HL-60/S4 treated with retinoic acid at 250 ng/mL for 4 days and 3 days (cell line): ENCODE measurements around the gene RCCD1.
"Not testable (repeated sequence)": the region's sequence is repeated elsewhere in the genome, so short reads cannot be mapped to it uniquely, and the experiment has no call there.

Experiments used
- in situ Hi-C: fragments of 300-500 bp; cut with MboI; formaldehyde crosslinking; loops from 2 replicates; pipeline ENCODE4 v1.7.0; 2022; ENCODE audit warnings: low sequenced_read_pairs

Gene RCCD1

DNA sequence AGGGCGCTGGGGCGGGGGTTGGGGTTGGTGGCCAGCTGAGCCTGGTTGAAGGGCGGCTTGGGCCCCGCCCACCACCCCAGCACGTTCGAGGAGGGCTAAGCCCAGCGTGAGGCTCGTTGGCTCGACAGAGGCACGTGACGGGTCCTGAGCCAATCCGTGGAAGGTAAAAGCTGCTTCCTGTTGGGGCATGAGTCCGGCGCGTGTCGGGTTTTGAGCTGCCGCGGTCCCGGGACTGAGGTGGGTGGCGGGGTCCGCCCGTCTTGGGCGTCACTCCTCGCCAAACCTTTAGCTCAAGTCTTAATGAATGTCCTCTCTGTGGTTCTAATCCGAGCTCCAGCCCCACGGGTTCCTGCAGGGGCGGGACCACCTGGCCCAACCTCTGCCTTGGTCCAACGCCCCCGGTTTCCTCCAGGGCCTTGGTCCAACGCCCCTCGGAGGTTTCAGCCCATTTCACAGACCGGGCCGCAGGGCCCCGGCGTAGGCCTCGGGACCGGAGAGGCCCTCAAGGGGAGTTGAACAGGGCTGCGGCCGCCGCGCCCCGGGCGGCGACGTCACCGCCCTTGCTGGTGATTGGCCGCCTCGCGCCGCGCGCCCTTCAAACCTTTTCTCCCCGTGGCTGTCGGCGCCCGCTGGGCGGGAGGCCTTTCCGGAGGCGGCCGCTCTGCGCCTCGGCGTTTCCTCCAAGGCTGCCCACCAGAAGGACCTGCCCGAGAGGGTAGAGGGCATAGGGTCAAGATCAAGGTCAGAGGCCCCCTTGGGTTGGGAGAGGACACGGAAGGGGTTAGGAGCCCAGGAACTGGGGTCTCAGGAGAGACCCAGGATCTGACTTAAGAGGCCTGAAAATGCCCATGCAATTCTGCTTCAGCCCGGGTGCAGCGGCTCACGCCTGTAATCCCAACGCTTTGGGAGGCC lies at the start of gene RCCD1:
Gene RCCD1, plus strand, starts transcription at position 173 of the 912 bp plus-strand sequence. CDS start 1,851 bp downstream, outside the sequence.
- in situ Hi-C loops = loop anchor here (25.0 kb wide), 1 partner anchor 307 kb away; no protein-coding TSS in a partner anchor

DNA sequence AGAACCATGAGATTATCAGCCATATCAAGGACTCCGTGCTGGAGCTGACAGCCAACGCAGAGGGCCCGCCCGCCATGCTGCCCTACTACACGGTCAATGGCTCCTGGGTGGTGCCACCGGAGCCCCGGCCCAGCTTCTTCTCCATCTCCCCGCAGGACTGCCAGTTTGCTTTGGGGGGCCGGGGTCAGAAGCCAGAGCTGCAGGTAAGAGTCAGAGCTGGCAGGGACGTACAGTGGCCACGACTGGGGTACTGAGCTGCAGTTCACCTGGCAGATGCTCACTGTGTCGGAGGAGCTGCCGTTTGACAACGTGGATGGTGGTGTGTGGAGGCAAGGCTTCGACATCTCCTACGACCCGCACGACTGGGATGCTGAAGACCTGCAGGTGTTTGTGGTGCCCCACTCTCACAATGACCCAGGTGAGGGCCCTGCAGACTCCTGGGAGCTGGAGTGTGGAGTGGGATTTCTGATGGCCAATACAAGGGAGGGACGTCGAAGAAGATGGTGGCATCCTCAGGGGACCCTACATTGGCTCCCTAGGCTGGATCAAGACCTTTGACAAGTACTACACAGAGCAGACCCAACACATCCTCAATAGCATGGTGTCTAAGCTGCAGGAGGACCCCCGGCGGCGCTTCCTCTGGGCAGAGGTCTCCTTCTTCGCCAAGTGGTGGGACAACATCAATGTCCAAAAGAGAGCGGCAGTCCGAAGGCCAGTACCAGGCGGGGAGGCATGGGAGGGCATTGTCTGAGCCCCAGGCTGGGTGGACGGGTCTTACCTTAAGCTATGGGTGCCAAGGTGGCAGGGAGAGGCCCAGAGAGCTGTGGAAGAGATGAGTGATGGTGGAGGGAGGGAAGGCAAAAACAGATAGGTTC lies 49.1 kb upstream of the RCCD1 start:
- in situ Hi-C loops = no loop called here

GRCh38 chr15:90906181-90906849 lies 48.4 kb upstream of the RCCD1 start:
- in situ Hi-C loops = no loop called here

DNA sequence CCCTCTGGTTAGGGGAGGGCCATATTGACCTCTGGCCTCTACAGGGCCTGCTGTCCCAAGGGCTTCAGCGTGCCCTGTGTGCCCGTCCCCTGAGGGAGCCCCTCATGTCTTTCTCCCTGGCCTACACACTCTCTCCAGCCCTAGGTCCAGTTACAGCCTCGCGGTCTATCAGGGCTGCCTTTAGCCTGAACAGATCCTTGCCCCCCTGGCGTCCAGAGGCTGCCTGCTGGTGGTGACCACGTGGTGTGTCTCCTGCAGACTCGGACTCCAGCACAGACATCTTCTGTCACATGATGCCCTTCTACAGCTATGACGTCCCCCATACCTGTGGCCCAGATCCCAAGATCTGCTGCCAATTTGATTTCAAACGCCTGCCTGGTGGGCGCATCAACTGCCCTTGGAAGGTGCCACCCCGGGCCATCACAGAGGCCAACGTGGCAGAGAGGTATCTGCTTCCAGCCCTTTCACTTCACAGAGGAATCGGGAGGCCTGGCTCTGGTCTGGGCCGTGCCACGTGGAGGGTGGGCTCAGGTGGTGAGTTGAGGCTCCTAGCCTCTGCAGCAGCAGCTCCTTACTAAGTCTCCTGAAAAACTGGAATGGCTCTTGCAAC lies 47.5 kb upstream of the RCCD1 start:
- in situ Hi-C loops = no loop called here

- in situ Hi-C loops = no loop called here
These were observed 46.7 kb upstream of the RCCD1 start for GRCh38 chr15:90907838-90908507.

DNA sequence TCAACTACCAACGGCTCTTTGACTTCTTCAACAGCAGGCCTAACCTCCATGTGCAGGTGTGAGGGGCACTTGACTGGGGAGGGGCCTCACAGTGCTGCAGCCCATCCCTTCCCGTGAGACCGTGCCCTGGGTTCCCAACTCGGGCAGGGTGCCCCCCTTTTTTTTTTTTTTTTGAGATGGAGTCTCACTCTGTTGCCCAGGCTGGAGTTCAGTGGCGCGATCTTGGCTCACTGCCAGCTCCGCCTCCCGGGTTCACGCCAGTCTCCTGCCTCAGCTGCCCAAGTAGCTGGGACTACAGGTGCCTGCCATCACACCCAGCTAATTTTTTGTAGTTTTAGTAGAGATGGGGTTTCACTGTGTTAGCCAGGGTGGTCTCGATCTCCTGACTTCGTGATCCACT lies 45.2 kb upstream of the RCCD1 start:
- in situ Hi-C loops = not testable (repeated sequence)

GRCh38 chr15:90909976-90910375 lies 44.7 kb upstream of the RCCD1 start:
- in situ Hi-C loops = no loop called here

DNA sequence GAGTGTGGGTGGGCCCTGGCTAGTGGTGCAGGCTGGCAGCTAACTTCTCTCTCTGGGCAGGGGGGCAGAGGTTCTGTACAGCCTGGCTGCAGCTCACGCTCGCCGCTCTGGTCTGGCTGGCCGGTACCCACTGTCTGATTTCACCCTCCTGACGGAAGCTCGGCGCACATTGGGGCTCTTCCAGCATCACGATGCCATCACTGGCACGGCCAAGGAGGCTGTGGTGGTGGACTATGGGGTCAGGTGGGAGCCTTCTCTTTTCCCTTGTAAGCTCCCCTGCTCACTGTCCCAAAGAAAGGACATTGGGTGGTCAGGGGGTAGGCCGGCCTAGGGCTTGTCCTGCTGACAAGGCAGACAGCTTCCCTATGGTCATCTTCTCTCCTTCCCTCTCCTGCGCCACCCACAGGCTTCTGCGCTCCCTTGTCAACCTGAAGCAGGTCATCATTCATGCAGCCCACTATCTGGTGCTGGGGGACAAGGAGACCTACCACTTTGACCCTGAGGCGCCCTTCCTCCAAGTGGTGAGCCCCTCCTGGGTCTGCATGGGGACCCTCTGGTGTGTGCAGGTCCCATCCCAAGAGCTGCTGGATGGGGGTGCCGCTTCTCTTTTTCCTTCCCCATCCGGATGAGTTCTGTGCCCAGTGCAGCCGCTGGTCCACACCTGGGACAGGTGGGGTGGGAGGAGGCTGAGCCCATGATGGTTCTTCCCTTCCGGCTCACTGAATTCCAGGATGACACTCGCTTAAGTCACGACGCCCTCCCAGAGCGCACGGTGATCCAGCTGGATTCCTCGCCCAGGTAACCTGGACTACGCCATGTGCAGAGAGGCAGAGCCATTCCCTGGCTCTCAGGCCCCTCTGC lies 44.0 kb upstream of the RCCD1 start:
- in situ Hi-C loops = no loop called here

DNA sequence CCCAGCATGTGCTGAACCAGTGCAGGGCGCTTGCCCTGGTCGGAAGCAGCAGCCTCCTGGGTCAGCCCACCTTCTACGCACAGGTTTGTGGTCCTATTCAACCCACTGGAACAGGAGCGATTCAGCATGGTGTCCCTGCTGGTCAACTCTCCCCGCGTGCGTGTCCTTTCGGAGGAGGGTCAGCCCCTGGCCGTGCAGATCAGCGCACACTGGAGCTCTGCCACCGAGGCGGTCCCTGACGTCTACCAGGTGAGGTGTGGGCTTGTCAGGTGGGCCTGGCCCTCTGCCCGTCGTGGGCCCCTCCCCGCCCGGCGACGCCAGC lies 43.4 kb upstream of the RCCD1 start:
- in situ Hi-C loops = no loop called here

GRCh38 chr15:90911906-90912769 lies 42.5 kb upstream of the RCCD1 start:
- in situ Hi-C loops = no loop called here

DNA sequence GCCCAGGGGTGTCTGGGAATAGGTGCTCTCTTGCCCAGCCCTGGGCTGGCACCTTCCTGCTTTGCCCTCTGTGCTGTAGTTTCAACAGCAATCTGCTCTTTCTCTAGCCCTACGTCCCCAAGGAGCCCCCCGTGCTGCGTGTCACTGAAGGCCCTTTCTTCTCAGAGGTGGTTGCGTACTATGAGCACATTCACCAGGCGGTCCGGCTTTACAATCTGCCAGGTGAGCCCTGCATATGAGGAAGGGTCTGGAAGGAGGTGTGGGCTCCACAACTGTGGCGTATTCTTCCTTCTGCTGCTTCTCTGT lies 42.0 kb upstream of the RCCD1 start:
- in situ Hi-C loops = no loop called here

DNA sequence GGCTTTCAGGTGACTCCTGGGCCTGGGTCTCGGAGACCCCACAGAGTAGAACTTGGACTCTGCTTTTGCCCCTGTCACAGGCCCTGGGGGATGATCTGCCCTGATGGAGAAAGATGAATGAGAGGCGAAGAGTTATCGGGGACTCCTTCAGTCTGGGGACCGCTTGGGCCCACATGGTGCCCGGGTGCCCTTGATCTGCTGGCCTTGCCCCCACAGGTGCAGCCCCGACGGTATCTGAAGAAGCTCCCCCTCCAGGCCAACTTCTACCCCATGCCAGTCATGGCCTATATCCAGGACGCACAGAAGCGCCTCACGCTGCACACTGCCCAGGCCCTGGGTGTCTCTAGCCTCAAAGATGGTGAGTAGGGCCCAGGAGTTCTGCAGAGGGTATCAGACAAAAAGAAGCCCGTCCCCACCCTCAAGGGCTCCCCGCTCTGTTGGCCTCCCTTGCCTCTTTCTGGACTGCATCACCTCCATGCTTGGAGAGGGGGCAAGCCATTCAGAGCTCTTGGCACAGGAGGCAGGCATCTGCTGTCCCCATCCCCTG lies 41.2 kb upstream of the RCCD1 start:
- in situ Hi-C loops = no loop called here

DNA sequence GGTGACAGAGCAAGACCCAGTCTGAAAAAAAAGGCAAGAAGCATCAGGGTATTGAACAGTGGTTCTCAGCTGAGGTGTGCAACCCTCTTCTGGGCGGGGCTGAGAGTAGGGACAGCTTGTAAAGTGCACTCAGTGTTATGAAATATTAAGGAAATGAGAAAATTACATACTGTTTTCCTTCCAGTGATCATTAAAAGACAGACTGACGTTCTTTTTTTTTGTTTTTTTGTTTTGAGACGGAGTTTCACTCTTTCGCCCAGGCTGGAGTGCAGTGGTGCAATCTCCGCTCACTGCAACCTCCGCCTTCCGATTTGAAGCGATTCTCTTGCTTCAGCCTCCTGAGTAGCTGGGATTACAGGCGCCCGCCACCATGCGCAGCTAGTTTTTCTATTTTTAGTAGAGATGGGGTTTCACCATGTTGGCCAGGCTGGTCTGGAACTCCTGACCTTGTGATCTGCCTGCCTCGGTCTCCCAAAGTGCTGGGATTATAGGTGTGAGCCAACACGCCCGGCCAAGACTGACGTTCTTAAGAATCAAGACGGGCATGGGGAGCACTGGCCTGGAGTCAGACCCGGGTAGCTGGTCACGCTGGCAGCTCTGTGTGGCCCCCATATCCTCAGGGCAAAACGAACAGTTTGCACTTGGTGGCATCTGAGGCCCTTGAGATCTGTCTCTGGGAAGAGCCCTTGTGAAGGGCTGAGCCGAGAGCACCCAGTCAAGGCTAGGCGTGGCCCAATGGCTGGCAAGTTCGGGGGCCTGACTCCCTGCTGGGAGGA lies 40.2 kb upstream of the RCCD1 start:
- in situ Hi-C loops = no loop called here

DNA sequence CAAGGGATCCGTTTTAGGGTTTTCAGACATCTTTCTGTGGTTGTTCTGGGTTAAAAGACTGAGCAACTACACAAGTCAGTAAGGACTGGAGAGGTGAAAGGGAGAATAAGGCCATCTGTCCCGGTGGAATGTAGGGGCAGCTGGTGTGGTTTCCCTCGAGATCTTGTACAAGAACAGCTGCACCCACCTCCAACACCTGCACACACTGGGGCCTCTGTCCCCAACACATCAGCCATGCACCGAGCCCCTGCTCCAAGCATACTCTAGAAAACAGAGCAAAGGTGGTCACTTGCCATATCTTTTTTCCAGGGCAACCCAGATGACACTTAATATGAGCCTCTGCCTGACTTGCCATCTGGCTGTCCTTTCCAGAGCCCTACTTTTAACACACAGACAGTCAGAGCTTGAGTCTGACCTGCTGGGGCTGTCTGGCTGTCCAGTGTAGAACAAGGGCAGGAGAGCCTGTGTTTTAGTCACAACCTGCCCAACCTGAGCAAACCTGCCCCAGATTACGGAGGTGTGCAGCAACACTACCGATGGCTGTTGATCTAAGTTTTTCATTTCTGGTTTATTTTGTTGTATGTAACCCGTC lies 39.4 kb upstream of the RCCD1 start:
- in situ Hi-C loops = no loop called here

GRCh38 chr15:90915808-90916440 lies 38.8 kb upstream of the RCCD1 start:
- in situ Hi-C loops = no loop called here

- in situ Hi-C loops = no loop called here
These were observed 38.2 kb upstream of the RCCD1 start for GRCh38 chr15:90916461-90916860.

- in situ Hi-C loops = no loop called here
These were observed 37.1 kb upstream of the RCCD1 start for GRCh38 chr15:90917569-90917968.
